K562 (cell line): ENCODE measurements around the gene AZGP1. TPM values are rescaled to one million over a fixed set of nuclear protein-coding genes. Genes with fewer than 3 reads are reported as not detected.

Experiments used
- ASH1L ChIP-seq: fragments of 450-650 bp; IDR thresholded peaks from 2 replicates; pipeline ENCODE4 v1.6.1; 2018; ENCODE audit warnings: borderline replicate concordance, mild to moderate bottlenecking, low read depth; ENCODE audit not compliant: partially characterized antibody
- BACH1 ChIP-seq: fragments of 200-800 bp; sonication (Bioruptor generic); IDR thresholded peaks from 2 replicates; pipeline ENCODE4 v1.6.1; 2016; ENCODE audit warnings: missing genetic modification characterization, missing compliant biosample characterization
- CBX8 ChIP-seq: fragments of 200-600 bp; sonication (generic); IDR thresholded peaks from 2 replicates; pipeline ENCODE4 v1.6.1; 2012; ENCODE audit warnings: borderline replicate concordance, mixed run types, low read depth, mild to moderate bottlenecking, moderate library complexity, mixed read lengths, low read length, control low read depth, inconsistent platforms; ENCODE audit not compliant: poor library complexity, severe bottlenecking; ENCODE audit errors: extremely low read depth
- CEBPZ ChIP-seq: fragments of 150-350 bp; IDR thresholded peaks from 2 replicates; pipeline ENCODE4 v1.6.1; 2014; ENCODE audit warnings: low read depth, mild to moderate bottlenecking, low read length, borderline replicate concordance
- EHMT2 ChIP-seq: fragments of 450-650 bp; IDR thresholded peaks from 2 replicates; pipeline ENCODE4 v1.6.1; 2018; ENCODE audit warnings: antibody characterized with exemption
- ELF1 ChIP-seq: fragments of 200-800 bp; sonication (Bioruptor generic); IDR thresholded peaks from 2 replicates; pipeline ENCODE4 v1.6.1; 2016; ENCODE audit warnings: missing genetic modification characterization, missing compliant biosample characterization
- ESRRA ChIP-seq: fragments of 450-650 bp; IDR thresholded peaks from 2 replicates; pipeline ENCODE4 v1.6.1; 2014; ENCODE audit warnings: low read depth, mild to moderate bottlenecking, moderate library complexity, borderline replicate concordance
- FOXA3 ChIP-seq, 2 experiments: fragments of 450-650 bp in 1 of 2; sonication (generic) in 1 of 2; formaldehyde crosslinking; IDR thresholded peaks in 1 of 2; conservative IDR thresholded peaks in 1 of 2; 2 replicates each; pipeline versions ENCODE4 v1.4.0 to v1.8.0; 2020 to 2022; ENCODE audit warnings: mild to moderate bottlenecking in 2 of 2, missing genetic modification reagents in 1 of 2
- KHSRP ChIP-seq: fragments of 450-650 bp; IDR thresholded peaks from 2 replicates; pipeline ENCODE4 v1.6.1; 2017
- PREB ChIP-seq: sonication (generic); formaldehyde crosslinking; IDR thresholded peaks from 2 replicates; pipeline ENCODE4 v1.8.1; 2023; ENCODE audit warnings: mild to moderate bottlenecking, missing genetic modification reagents
- TBL1XR1 ChIP-seq, 2 experiments: IDR thresholded peaks; 2 replicates each; pipeline ENCODE4 v1.6.1; 2012; ENCODE audit warnings: improper control_type of control experiment in 2 of 2, low read length in 2 of 2, mild to moderate bottlenecking in 1 of 2
- TBP ChIP-seq: optimal IDR thresholded peaks from 2 replicates; pipeline ENCODE3; 2011; ENCODE audit warnings: low read depth, low read length, improper control_type of control experiment
- TCF3 ChIP-seq: sonication (generic); formaldehyde crosslinking; IDR thresholded peaks from 2 replicates; pipeline ENCODE4 v1.4.0; 2020; ENCODE audit warnings: mild to moderate bottlenecking, missing genetic modification reagents
- UBTF ChIP-seq, 2 experiments: IDR thresholded peaks; 2 replicates each; pipeline ENCODE4 v1.6.1; 2012; ENCODE audit warnings: improper control_type of control experiment in 2 of 2, low read depth in 2 of 2, low read length in 2 of 2, borderline replicate concordance in 1 of 2
- ZNF699 ChIP-seq: fragments of 250-450 bp; sonication (Bioruptor Pico); IDR thresholded peaks from 2 replicates; pipeline ENCODE4 v1.8.0; 2021; ENCODE audit warnings: mild to moderate bottlenecking, moderate library complexity; ENCODE audit not compliant: insufficient replicate concordance
- ZNF830 ChIP-seq: fragments of 250-450 bp; sonication (Bioruptor Pico); IDR thresholded peaks from 2 replicates; pipeline ENCODE4 v1.5.0; 2021; ENCODE audit warnings: mild to moderate bottlenecking
- polyA plus RNA-seq, 8 experiments: library from polyadenylated mRNA; depleted of rRNA in 4 of 8; stranded (reverse) in 5 of 8; unstranded in 3 of 8; fragments of >200 nt; fragmentation: Nextera tagmentation in 2 of 8; fragmentation: Illumina TruSeq in 1 of 8; extraction: Ambion mirVana in 2 of 8; extraction: Trizol in 1 of 8; gene quantifications; 2 replicates each; pipeline versions ENCODE4 v1.2.1 to v1.2.3, GENCODE V29; 2011 to 2014; ENCODE audit warnings: inconsistent platforms in 1 of 8, missing spikeins in 1 of 8
- total RNA-seq, 7 experiments: library from RNA; depleted of rRNA in 6 of 7; stranded (reverse); fragments of >200 nt in 6 of 7; fragmentation: Illumina TruSeq in 2 of 7; extraction: Trizol in 2 of 7; gene quantifications; 2 replicates each; pipeline versions ENCODE4 v1.2.1 to v1.2.3, GENCODE V29; 2011 to 2021; ENCODE audit warnings: low replicate concordance in 1 of 7
- TF ChIP-seq, protein P1 (sequence below): fragments of 450-650 bp; IDR thresholded peaks from 2 replicates; pipeline ENCODE4 v1.6.1; 2016

The AZGP1 gene
- total and polyA plus RNA-seq, 9 of the 15 experiments (the other 6 are each of a cell fraction or from before 2014, with no cell fraction given): 0.18 to 0.53 TPM; not detected in 7

- TF ChIP-seq, protein P1, sequence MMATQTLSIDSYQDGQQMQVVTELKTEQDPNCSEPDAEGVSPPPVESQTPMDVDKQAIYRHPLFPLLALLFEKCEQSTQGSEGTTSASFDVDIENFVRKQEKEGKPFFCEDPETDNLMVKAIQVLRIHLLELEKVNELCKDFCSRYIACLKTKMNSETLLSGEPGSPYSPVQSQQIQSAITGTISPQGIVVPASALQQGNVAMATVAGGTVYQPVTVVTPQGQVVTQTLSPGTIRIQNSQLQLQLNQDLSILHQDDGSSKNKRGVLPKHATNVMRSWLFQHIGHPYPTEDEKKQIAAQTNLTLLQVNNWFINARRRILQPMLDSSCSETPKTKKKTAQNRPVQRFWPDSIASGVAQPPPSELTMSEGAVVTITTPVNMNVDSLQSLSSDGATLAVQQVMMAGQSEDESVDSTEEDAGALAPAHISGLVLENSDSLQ: peak; percentile 58
- TF ChIP-seq ZNF830 (no peak), ASH1L (peak; percentile 57), BACH1 (no peak), CEBPZ (no peak), TBP (peak; percentile 97), FOXA3 (CRISPR knock-in tag; conservative IDR thresholded peaks at IDR 0.05 in 1 of 2, IDR thresholded peaks at IDR 0.05 in 1 of 2) (0 out of 4 replicates have a peak, but pooled peaks of 1 of the 2 experiments have one; percentile 40), ZNF699 (CRISPR knock-in tag) (no peak), ELF1 (tag) (peak; percentile 100), TCF3 (peak; percentile 10; the same call in 1 of the 2 replicates), UBTF (IDR thresholded peaks at IDR 0.05; ENCODE audit: borderline replicate concordance in 1 of 2, low read depth in 2 of 2, low read length in 2 of 2) (0 out of 4 replicates have a peak, but pooled peaks of 1 of the 2 experiments have one; percentile 56), EHMT2 (no peak; the same call in 1 of the 2 replicates), TBL1XR1 (IDR thresholded peaks at IDR 0.05; ENCODE audit: low read length in 2 of 2) (no peak), KHSRP (no peak), ESRRA (peak; percentile 66; the same call in 1 of the 2 replicates), PREB (0 out of 2 replicates have a peak, but pooled peaks have one; percentile 17), CBX8 (no peak)
These were observed 39.7 kb upstream of the AZGP1 start, which contains the start of gene ZKSCAN1 (continued) for GRCh38 chr7:100015232-100016214.
